GM18867 (cell line): ENCODE measurements around the gene SOCS1.

Source experiments
- ATAC-seq: cut with Tn5 transposase; IDR thresholded peaks from one replicate; pipeline ENCODE4 v1.9.1; 2021; ENCODE audit warnings: mild to moderate bottlenecking, moderate library complexity; ENCODE audit not compliant: unreplicated experiment

The SOCS1 gene

GRCh38 chr16:11208916-11209665, 46.9 kb downstream of the SOCS1 start:
- no peak for ATAC-seq

- ATAC-seq: no peak
These were observed 48.4 kb downstream of the SOCS1 start for GRCh38 chr16:11207646-11208045.

GRCh38 chr16:11205754-11206581, 50.0 kb downstream of the SOCS1 start:
- ATAC-seq: no peak

DNA sequence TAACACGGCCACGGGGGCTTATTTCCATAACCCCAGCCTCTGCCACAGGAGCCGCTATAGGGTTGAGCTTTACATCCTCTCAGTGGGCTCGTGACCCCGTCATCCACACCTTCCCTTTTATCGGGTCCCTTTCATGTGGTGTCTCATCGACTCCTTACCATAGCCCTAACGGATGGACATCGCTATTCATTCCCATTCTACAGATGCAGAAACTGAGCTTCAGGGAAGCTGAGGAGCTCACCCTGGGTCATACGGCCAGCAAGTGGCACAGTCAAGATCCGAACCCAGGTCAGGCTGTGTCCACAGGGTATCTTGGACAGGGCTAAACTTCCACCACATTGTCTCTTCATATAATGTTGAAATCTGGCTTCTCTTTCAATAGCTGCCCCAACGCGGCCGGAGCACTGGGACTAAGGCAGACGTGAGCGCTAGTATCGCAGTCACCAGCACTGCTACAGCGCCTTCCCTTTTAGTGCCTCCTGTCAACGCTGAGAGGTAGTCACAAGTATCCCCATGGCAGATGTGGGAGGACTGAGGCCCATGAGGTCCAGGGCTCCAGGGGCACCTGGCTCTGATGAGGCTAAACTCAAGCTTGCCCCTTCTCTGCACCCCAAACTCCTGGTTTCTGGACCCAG, 50.8 kb downstream of the SOCS1 start:
- no peak for ATAC-seq

DNA sequence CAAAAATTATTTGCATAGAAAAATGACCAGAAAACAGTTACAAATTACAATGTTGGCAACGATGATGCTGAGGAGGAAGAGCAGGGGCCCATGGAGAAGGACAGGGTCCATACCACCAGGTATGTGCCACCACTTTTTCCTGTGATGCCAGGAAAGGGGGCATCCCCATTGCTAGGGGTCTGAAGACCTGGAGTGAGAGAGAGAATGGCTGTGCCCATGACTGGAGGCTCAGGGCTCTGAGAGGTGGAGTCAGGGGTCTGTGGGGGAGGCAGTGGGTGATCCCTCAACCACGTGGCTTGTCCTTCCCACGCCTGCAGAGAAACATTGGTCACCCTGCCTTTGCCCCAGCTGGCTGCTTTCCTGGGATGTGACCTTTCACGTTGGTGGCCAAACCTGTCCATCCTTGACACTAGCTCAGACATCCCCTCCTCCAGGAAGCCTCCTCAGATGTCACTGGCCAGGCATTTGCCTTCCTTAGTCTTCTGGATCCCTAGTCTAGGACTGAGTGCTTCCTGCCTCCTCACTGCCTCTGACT, 51.4 kb downstream of the SOCS1 start:
- no peak for ATAC-seq
